ENCODE measurements around the gene OR8D4. TPM values are rescaled to one million over a fixed set of nuclear protein-coding genes. Genes with fewer than 3 reads are reported as not detected.

Gene OR8D4
- total and polyA plus RNA-seq, 10 of the 15 experiments (the other 5 are each of a cell fraction or from before 2014, with no cell fraction given): not detected

- ATAC-seq (no peak), DNase-seq (ENCODE audit: low read depth, low spot score) (no peak), FAIRE-seq (no peak)
- BruUV-seq (replicated peaks): no TSS peak
- intact Hi-C loops (cut with micrococcal nuclease; ENCODE audit: unreplicated experiment): no loop called here
- SMC1A ChIA-PET (ENCODE audit: uncharacterized antibody, unreplicated experiment): no interaction called here
- in situ Hi-C loops (cut with MboI): no loop called here
- Histone ChIP-seq H3K9ac (ENCODE audit: control insufficient read depth, insufficient read depth, low read length) (no peak overlapping the region), H3K27me3 (replicated peaks in 1 of 2; ENCODE audit: control insufficient read depth in 2 of 2, insufficient read depth in 2 of 2, low read length in 1 of 2) (no peaks in the 10 kb centered on the region), H3K9me3 (replicated peaks; ENCODE audit: control insufficient read depth, insufficient read depth, low read length) (no peaks in the 10 kb centered on the region), H3K4me1 (ENCODE audit: control insufficient read depth, insufficient read depth, low read length) (no peaks in the 10 kb centered on the region), H2AFZ (ENCODE audit: control insufficient read depth, low read depth, low read length) (no peak overlapping the region), H3K79me2 (ENCODE audit: control insufficient read depth, insufficient read depth, low read length) (no peaks in the 10 kb centered on the region), H3K4me2 (ENCODE audit: control insufficient read depth, insufficient read depth) (no peak overlapping the region), H3K27ac (ENCODE audit: control insufficient read depth, insufficient read depth) (no peak overlapping the region), H4K20me1 (ENCODE audit: control insufficient read depth, insufficient read depth) (no peaks in the 10 kb centered on the region), H3K36me3 (ENCODE audit: control insufficient read depth in 2 of 2, insufficient read depth in 2 of 2, low read length in 1 of 2) (no peaks in the 10 kb centered on the region), H3K4me3 (no peak overlapping the region)
- TF ChIP-seq LARP7 (IDR thresholded peaks at IDR 0.05) (no peak), IKZF2 (IDR thresholded peaks at IDR 0.05) (no peak), RELA (IDR thresholded peaks at IDR 0.05; ENCODE audit: borderline replicate concordance, partially characterized antibody) (no peak), SMAD5 (IDR thresholded peaks at IDR 0.05; ENCODE audit: low read depth) (no peak), PAX8 (IDR thresholded peaks at IDR 0.05) (no peak), CHD1 (IDR thresholded peaks at IDR 0.05; ENCODE audit: low read depth, low read length) (no peak), CREM (IDR thresholded peaks at IDR 0.05; ENCODE audit: low read depth) (no peak), STAT3 (IDR thresholded peaks at IDR 0.05; ENCODE audit: low read depth, low read length) (no peak), NR2C2 (IDR thresholded peaks at IDR 0.05; ENCODE audit: borderline replicate concordance, control insufficient read depth, insufficient read length, low read depth) (no peak), TCF12 (IDR thresholded peaks at IDR 0.05; ENCODE audit: low read depth, low read length) (no peak), SIN3A (IDR thresholded peaks at IDR 0.05; ENCODE audit: low read depth, low read length) (no peak), ZNF384 (IDR thresholded peaks at IDR 0.05; ENCODE audit: borderline replicate concordance, low read depth, low read length) (no peak), ATF7 (IDR thresholded peaks at IDR 0.05; ENCODE audit: low read depth) (no peak), POLR2AphosphoS5 (IDR thresholded peaks at IDR 0.05; ENCODE audit: low read length) (no peak), ZNF687 (IDR thresholded peaks at IDR 0.05) (no peak)
- TF ChIP-seq, protein P1, sequence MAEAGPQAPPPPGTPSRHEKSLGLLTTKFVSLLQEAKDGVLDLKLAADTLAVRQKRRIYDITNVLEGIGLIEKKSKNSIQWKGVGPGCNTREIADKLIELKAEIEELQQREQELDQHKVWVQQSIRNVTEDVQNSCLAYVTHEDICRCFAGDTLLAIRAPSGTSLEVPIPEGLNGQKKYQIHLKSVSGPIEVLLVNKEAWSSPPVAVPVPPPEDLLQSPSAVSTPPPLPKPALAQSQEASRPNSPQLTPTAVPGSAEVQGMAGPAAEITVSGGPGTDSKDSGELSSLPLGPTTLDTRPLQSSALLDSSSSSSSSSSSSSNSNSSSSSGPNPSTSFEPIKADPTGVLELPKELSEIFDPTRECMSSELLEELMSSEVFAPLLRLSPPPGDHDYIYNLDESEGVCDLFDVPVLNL (IDR thresholded peaks at IDR 0.05; ENCODE audit: low read depth, low read length): no peak
- TF ChIP-seq, protein P2, sequence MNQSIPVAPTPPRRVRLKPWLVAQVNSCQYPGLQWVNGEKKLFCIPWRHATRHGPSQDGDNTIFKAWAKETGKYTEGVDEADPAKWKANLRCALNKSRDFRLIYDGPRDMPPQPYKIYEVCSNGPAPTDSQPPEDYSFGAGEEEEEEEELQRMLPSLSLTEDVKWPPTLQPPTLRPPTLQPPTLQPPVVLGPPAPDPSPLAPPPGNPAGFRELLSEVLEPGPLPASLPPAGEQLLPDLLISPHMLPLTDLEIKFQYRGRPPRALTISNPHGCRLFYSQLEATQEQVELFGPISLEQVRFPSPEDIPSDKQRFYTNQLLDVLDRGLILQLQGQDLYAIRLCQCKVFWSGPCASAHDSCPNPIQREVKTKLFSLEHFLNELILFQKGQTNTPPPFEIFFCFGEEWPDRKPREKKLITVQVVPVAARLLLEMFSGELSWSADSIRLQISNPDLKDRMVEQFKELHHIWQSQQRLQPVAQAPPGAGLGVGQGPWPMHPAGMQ (IDR thresholded peaks at IDR 0.05; ENCODE audit: borderline replicate concordance): no peak
- RAD21 ChIA-PET (ENCODE audit: unreplicated experiment): no interaction called here
- 0% methylated on average over 1 of the region's 1 CpG for WGBS (ENCODE audit: insufficient coverage, insufficient replicate concordance, low lambda C conversion rate, missing lambda C conversion rate)
- POLR2A ChIA-PET: no interaction called here
- CTCF ChIA-PET: no interaction called here
Measured at GRCh38 chr11:123924027-123924426, 22.1 kb downstream of the OR8D4 start.

Data from GM12878 (cell line).